HG03025 (cell line): Measurements from ENCODE around the gene CD47.

Experiments
- ATAC-seq: cut with Tn5 transposase; IDR thresholded peaks from one replicate; pipeline ENCODE4 v1.9.1; 2021; ENCODE audit warnings: mild to moderate bottlenecking, moderate library complexity; ENCODE audit not compliant: unreplicated experiment, low FRiP score

Gene CD47

GRCh38 chr3:108090701-108091497, at the start of gene CD47:
Gene CD47, minus strand, starts transcription at chr3:108091031. Its CDS starts 123 bp downstream, at chr3:108090908.
- ATAC-seq: peak; percentile 55

DNA sequence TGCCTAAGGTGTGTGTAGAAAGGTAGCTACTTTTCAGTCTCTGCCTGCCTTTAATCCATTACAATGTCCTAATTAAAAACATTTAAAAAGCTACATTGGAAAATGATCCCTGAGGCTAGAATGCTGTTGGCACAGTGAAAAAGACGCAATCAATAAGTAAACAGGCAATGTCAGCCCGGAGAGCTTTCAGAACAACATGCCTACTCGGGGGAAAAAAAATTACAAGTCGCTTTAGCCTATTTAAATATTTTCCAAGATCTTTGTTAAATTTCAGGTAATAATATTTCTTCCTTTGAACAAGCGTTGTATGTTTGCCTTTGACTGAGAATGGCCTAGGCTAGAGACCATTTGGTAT, 46.6 kb upstream of the CD47 start:
- ATAC-seq: no peak

DNA sequence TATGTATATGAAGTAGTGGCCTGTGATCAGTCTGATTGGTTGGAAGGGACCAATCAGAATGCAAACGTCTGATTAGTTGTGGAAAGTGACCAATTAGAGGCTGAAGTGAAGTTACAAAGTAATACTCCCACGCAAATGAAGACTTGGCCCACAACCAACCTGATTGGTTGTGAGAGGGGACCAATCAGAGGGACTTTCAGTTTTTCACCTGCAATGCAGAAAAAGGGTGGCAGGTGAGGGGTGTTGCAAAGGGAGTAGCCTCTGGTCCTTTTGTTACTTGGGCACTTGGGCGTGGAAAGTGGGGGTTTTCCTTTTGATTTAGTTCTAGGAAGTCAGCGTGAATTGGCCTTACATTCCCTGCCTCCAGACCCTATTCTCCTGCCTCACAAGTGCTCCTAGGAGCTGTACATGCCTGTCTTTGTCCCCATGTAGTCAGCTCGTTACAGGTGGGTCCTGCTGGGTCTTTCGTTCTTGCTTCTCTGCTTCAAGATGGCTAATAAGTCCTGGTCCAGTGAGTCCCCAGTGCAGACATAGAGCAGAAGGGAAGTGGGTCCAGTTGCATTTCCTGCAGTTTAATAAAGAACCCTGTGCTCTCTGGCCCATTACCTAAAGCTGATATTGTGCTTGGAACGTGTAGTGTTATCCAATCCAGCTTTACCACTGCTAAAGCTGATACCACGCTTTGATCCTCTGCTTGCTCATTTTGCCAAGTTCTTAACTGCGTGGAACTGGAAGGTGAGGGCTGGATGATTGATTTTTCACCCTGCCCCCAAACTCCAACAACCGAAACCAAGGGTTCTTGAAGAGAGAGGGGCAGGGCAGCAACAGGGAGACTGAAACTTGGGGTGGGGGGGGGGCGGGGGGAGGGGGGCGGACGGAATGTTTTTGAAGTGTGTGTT, 46.0 kb upstream of the CD47 start:
- ATAC-seq: no peak

- ATAC-seq: peak; percentile 33
Observed at GRCh38 chr3:108134555-108134880, 43.7 kb upstream of the CD47 start.

DNA sequence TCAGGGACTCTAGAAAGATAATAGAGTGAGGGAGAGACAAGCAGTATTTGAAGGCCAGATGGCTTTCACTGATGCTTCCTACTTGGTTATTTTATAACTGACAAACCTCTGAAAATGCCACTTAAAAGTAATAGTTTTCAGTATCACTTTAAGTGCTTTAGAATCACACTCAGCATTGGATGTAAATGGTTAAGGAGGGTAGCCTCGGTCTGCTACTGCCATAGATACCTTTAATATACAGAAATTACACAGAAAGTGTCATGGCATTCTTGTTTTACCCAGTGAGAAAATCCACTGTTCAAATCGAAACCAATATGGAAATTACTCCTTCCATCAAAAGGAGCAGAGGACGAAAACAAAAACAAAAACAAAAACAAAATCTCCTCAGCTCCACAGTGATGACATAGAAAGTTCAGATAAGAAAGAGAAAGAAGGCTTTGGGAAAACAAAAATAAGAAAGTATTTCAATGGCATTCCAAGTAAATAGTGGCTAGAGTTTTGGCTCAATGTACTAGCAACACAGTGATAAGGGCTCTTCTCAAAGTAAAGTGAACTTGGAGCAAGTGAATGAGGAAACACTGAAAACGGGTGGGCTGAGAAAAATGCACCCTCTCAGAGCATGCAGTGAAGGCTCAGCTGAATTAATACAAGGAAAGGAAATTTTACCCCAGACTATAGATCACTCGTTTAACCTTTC, 43.2 kb upstream of the CD47 start:
- peak; percentile 28 for ATAC-seq

GRCh38 chr3:108133048-108133369, 42.2 kb upstream of the CD47 start:
- no peak for ATAC-seq

GRCh38 chr3:108131475-108132134, 40.8 kb upstream of the CD47 start:
- no peak for ATAC-seq

- ATAC-seq: no peak
Observed at GRCh38 chr3:108130701-108131474, 40.1 kb upstream of the CD47 start.

DNA sequence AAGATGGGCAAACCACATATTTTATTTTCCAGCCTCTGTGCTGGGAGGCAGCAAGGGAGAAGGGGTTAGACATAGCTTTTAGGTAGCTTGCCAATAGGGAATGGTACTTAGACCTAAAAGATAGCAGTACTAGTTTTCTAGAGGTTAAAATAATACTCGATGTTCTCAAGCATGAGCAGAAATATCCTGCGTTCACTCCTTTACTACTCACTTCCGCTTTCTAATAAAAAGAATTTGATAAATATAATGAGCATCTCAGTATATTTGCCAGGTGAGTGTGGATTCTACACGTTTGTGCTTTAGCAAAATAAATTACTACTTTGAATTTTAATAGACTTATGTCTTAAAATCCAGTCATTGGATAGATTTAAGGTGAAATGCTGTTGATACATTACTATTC, 39.4 kb upstream of the CD47 start:
- ATAC-seq: no peak

DNA sequence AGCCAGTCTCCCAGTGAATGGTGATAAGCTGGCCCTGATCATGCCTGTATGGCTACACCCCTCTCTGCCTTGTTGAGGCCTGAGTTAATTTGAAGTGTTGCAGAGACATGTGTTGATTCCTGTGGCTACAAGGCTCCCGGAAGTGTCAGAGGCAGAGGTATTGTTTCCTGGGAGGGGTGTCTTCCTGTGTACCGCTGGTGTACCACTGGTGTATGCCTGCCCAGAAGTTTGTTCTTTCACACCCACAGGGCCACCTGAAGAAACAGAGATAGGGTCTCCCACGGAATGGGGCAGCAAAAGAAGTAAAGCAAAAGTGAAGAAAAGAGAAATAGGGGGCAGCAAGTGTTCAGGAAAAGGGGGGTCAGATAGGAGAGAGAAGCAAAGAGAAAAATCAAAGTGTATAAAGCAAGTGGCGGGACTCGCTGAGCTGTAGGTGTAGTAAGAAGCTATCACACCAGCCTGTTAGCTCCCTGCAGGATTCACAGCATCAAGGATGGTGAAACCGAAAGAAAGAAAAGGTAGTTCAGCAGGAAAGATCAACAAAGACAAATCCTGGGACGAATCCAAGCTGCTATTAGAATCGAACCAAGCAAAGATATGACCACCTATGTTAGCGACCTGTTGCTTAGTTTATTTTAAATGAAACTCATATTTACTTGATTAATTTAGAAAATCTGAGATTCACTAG, 36.6 kb upstream of the CD47 start:
- ATAC-seq: no peak

DNA sequence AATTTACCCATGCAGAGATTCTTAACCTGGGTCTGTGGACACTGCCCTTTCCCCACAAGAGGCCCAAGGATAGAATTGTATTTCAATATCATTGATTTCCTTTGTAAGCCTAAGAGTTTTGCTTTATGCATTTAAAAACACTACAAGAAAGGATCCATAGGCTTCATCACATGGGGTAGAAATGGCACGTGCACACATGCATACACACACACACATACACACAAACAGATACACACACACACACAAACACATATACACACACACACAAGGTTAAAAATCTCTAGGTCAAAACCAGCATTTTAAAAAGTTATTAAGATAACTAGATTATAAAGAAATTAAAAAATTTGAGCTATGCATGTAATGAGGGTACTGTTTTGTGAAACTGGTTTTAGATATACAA, 35.5 kb upstream of the CD47 start:
- no peak for ATAC-seq

- peak; percentile 48 for ATAC-seq
Observed at GRCh38 chr3:108125550-108126071, 34.8 kb upstream of the CD47 start.

- ATAC-seq: no peak
Observed at GRCh38 chr3:108125153-108125543, 34.3 kb upstream of the CD47 start.

- peak; percentile 85 for ATAC-seq
Observed at GRCh38 chr3:108124337-108125152, 33.7 kb upstream of the CD47 start.

GRCh38 chr3:108123326-108123725, 32.5 kb upstream of the CD47 start:
- no peak for ATAC-seq

GRCh38 chr3:108122276-108122675, 31.4 kb upstream of the CD47 start:
- ATAC-seq: no peak

DNA sequence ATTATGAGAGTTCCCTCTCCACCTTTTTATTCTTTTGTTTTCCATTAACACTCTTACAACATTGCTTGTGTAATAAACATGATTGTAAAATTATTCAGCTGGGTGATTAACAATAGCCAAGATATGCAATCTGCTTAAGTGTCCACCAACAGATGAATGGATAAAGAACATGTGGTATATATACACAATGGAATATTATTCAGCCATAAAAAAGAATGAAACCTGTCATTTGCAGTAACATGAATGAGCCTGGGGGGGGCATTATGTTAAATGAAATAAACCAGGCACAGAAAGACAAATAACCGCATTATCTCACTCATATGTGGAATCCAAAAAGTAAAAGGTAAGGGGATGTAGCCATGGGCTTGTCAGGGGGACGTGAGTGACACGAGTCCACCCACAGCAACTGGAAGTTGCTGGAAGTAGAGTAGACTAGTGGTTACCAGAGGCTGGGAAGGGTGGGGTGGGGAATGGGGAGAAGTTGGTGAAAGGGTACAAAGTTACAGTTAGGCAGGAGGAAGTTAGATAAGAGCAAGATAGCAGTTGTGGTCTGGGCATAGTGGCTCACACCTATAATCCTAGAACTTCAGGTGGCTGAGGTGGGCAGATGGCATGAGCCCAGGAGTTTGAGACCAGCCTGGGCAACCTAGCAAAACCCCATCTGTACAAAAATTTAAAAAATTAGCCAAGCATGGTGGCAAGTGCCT, 28.7 kb upstream of the CD47 start:
- no peak for ATAC-seq
